Measurements from ENCODE around the gene ZNF683.
"Not testable (repeated sequence)": the region's sequence is repeated elsewhere in the genome, so short reads cannot be mapped to it uniquely, and the experiment has no call there.

ZNF683 gene

GRCh38 chr1:26378088-26378878 lies 5.7 kb upstream of the ZNF683 start:
- Histone ChIP-seq H3K4me3 (ENCODE audit: low read length) (no peak overlapping the region), H3K27ac (ENCODE audit: low read depth, low read length) (no peak overlapping the region), H3K9ac (ENCODE audit: low read length) (no peak overlapping the region), H3K27me3 (ENCODE audit: control insufficient read depth, insufficient read depth, low read length) (no peaks in the 10 kb centered on the region), H3K4me1 (ENCODE audit: control insufficient read depth, insufficient read depth, low read length) (no peaks in the 10 kb centered on the region), H3K36me3 (ENCODE audit: control insufficient read depth, insufficient read depth, low read length) (no peaks in the 10 kb centered on the region)

- Histone ChIP-seq H3K9ac (ENCODE audit: low read length) (no peak overlapping the region), H3K4me1 (ENCODE audit: control insufficient read depth, insufficient read depth, low read length) (no peaks in the 10 kb centered on the region), H3K27ac (ENCODE audit: low read depth, low read length) (no peak overlapping the region), H3K27me3 (ENCODE audit: control insufficient read depth, insufficient read depth, low read length) (no peaks in the 10 kb centered on the region), H3K4me3 (ENCODE audit: low read length) (no peak overlapping the region), H3K36me3 (ENCODE audit: control insufficient read depth, insufficient read depth, low read length) (no peaks in the 10 kb centered on the region)
Observed at GRCh38 chr1:26376050-26376449, 3.5 kb upstream of the ZNF683 start.

- H3K27ac ChIP-seq (ENCODE audit: low read depth, low read length), result no peak overlapping the region
Observed at GRCh38 chr1:26375081-26375480, 2.5 kb upstream of the ZNF683 start.

GRCh38 chr1:26374361-26374760 lies 1.8 kb upstream of the ZNF683 start:
- H3K27me3 ChIP-seq (ENCODE audit: control insufficient read depth, insufficient read depth, low read length); H3K36me3 ChIP-seq (ENCODE audit: control insufficient read depth, insufficient read depth, low read length); H3K9ac ChIP-seq (ENCODE audit: low read length); H3K27ac ChIP-seq (ENCODE audit: low read depth, low read length); H3K4me1 ChIP-seq (ENCODE audit: control insufficient read depth, insufficient read depth, low read length); H3K4me3 ChIP-seq (ENCODE audit: low read length): not testable (repeated sequence)

More at GRCh38 chr1:26375081-26375480, 2.5 kb upstream of the ZNF683 start:
- no peak overlapping the region for H3K9ac ChIP-seq (ENCODE audit: low read length)
- no peaks in the 10 kb centered on the region for H3K36me3 ChIP-seq (ENCODE audit: control insufficient read depth, insufficient read depth, low read length)
- no peaks in the 10 kb centered on the region for H3K4me1 ChIP-seq (ENCODE audit: control insufficient read depth, insufficient read depth, low read length)
- H3K4me3 ChIP-seq (ENCODE audit: low read length), result no peak overlapping the region
- H3K27me3 ChIP-seq (ENCODE audit: control insufficient read depth, insufficient read depth, low read length), result no peaks in the 10 kb centered on the region

- H3K27me3 ChIP-seq (ENCODE audit: control insufficient read depth, insufficient read depth, low read length), result no peaks in the 10 kb centered on the region
- H3K4me3 ChIP-seq (ENCODE audit: low read length), result no peak overlapping the region
- H3K27ac ChIP-seq (ENCODE audit: low read depth, low read length), result no peak overlapping the region
- H3K4me1 ChIP-seq (ENCODE audit: control insufficient read depth, insufficient read depth, low read length), result no peaks in the 10 kb centered on the region
- H3K36me3 ChIP-seq (ENCODE audit: control insufficient read depth, insufficient read depth, low read length), result no peaks in the 10 kb centered on the region
- no peak overlapping the region for H3K9ac ChIP-seq (ENCODE audit: low read length)
Observed at GRCh38 chr1:26373789-26374188, 1.2 kb upstream of the ZNF683 start.

- no peaks in the 10 kb centered on the region for H3K4me1 ChIP-seq (ENCODE audit: control insufficient read depth, insufficient read depth, low read length)
- no peak overlapping the region for H3K4me3 ChIP-seq (ENCODE audit: low read length)
- no peaks in the 10 kb centered on the region for H3K36me3 ChIP-seq (ENCODE audit: control insufficient read depth, insufficient read depth, low read length)
- no peaks in the 10 kb centered on the region for H3K27me3 ChIP-seq (ENCODE audit: control insufficient read depth, insufficient read depth, low read length)
- no peak overlapping the region for H3K9ac ChIP-seq (ENCODE audit: low read length)
- no peak overlapping the region for H3K27ac ChIP-seq (ENCODE audit: low read depth, low read length)
Observed at GRCh38 chr1:26373281-26373680, 731 bp upstream of the ZNF683 start.

- no peaks in the 10 kb centered on the region for H3K36me3 ChIP-seq (ENCODE audit: control insufficient read depth, insufficient read depth, low read length)
- H3K9ac ChIP-seq (ENCODE audit: low read length), result no peak overlapping the region
- H3K27me3 ChIP-seq (ENCODE audit: control insufficient read depth, insufficient read depth, low read length), result no peaks in the 10 kb centered on the region
- H3K4me3 ChIP-seq (ENCODE audit: low read length), result no peak overlapping the region
- H3K27ac ChIP-seq (ENCODE audit: low read depth, low read length), result no peak overlapping the region
- no peaks in the 10 kb centered on the region for H3K4me1 ChIP-seq (ENCODE audit: control insufficient read depth, insufficient read depth, low read length)
Observed at GRCh38 chr1:26372039-26372438, 511 bp downstream of the ZNF683 start.

GRCh38 chr1:26370591-26371382 lies 1.8 kb downstream of the ZNF683 start:
- H3K9ac ChIP-seq (ENCODE audit: low read length), result no peak overlapping the region
- no peak overlapping the region for H3K4me3 ChIP-seq (ENCODE audit: low read length)
- no peaks in the 10 kb centered on the region for H3K36me3 ChIP-seq (ENCODE audit: control insufficient read depth, insufficient read depth, low read length)
- no peak overlapping the region for H3K27ac ChIP-seq (ENCODE audit: low read depth, low read length)
- no peaks in the 10 kb centered on the region for H3K4me1 ChIP-seq (ENCODE audit: control insufficient read depth, insufficient read depth, low read length)
- H3K27me3 ChIP-seq (ENCODE audit: control insufficient read depth, insufficient read depth, low read length), result no peaks in the 10 kb centered on the region

GRCh38 chr1:26368486-26368885 lies 4.1 kb downstream of the ZNF683 start:
- H3K4me1 ChIP-seq (ENCODE audit: control insufficient read depth, insufficient read depth, low read length), result no peaks in the 10 kb centered on the region
- H3K9ac ChIP-seq (ENCODE audit: low read length), result no peak overlapping the region
- H3K27ac ChIP-seq (ENCODE audit: low read depth, low read length), result no peak overlapping the region
- no peaks in the 10 kb centered on the region for H3K27me3 ChIP-seq (ENCODE audit: control insufficient read depth, insufficient read depth, low read length)
- H3K36me3 ChIP-seq (ENCODE audit: control insufficient read depth, insufficient read depth, low read length), result no peaks in the 10 kb centered on the region
- no peak overlapping the region for H3K4me3 ChIP-seq (ENCODE audit: low read length)

- Histone ChIP-seq H3K27ac (ENCODE audit: low read depth, low read length) (no peak overlapping the region), H3K27me3 (ENCODE audit: control insufficient read depth, insufficient read depth, low read length) (no peaks in the 10 kb centered on the region), H3K4me3 (ENCODE audit: low read length) (no peak overlapping the region), H3K4me1 (ENCODE audit: control insufficient read depth, insufficient read depth, low read length) (no peaks in the 10 kb centered on the region), H3K36me3 (ENCODE audit: control insufficient read depth, insufficient read depth, low read length) (no peaks in the 10 kb centered on the region), H3K9ac (ENCODE audit: low read length) (no peak overlapping the region)
Observed at GRCh38 chr1:26368006-26368405, 4.5 kb downstream of the ZNF683 start.

- H3K27me3 ChIP-seq (ENCODE audit: control insufficient read depth, insufficient read depth, low read length), result no peaks in the 10 kb centered on the region
- H3K4me1 ChIP-seq (ENCODE audit: control insufficient read depth, insufficient read depth, low read length), result no peaks in the 10 kb centered on the region
- no peak overlapping the region for H3K9ac ChIP-seq (ENCODE audit: low read length)
- no peaks in the 10 kb centered on the region for H3K36me3 ChIP-seq (ENCODE audit: control insufficient read depth, insufficient read depth, low read length)
- no peak overlapping the region for H3K27ac ChIP-seq (ENCODE audit: low read depth, low read length)
- H3K4me3 ChIP-seq (ENCODE audit: low read length), result no peak overlapping the region
Observed at GRCh38 chr1:26367441-26367840, 5.1 kb downstream of the ZNF683 start.

- H3K4me3 ChIP-seq (ENCODE audit: low read length), result no peak overlapping the region
- no peak overlapping the region for H3K27ac ChIP-seq (ENCODE audit: low read depth, low read length)
- no peak overlapping the region for H3K9ac ChIP-seq (ENCODE audit: low read length)
- no peaks in the 10 kb centered on the region for H3K36me3 ChIP-seq (ENCODE audit: control insufficient read depth, insufficient read depth, low read length)
- no peaks in the 10 kb centered on the region for H3K4me1 ChIP-seq (ENCODE audit: control insufficient read depth, insufficient read depth, low read length)
- peaks cover 16% of the 10 kb centered on the region for H3K27me3 ChIP-seq (ENCODE audit: control insufficient read depth, insufficient read depth, low read length)
Observed at GRCh38 chr1:26364956-26365355, 7.6 kb downstream of the ZNF683 start.
